ENCODE data around the gene ARF1.

Gene ARF1

DNA sequence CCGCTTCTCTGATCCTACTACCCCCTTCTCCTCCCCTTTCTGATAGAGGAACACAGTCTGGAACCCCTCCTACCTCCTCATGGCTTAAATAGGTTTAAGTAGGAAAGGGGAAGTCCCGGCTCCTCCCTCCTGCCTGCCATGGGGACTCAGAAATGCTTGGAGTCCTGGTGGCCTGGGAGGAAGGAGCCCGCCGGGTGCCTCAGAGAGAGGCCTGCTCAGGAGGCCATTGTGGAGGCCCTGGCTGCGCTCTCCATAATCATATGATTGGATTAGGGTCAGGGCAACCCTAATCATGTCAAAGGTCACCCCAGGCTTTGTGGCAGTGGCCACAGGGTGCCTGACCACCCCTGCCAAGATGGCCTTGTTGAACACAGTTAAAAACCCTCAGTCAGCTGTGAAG is 46.7 kb upstream of the ARF1 start:
- no peak for TF ChIP-seq ZXDB (tag by site-specific recombination; IDR thresholded peaks at IDR 0.05)
- TF ChIP-seq ZNF670 (tag by site-specific recombination; IDR thresholded peaks at IDR 0.05; ENCODE audit: low read depth) = no peak
- no peak for TF ChIP-seq ZBTB26 (tag by site-specific recombination; optimal IDR thresholded peaks at IDR 0.05)
- no peak for TF ChIP-seq ZBTB21 (tag by site-specific recombination; IDR thresholded peaks at IDR 0.05)
- TF ChIP-seq ZFP37 (tag by site-specific recombination; IDR thresholded peaks at IDR 0.05) = no peak
- TF ChIP-seq ZSCAN30 (tag by site-specific recombination; IDR thresholded peaks at IDR 0.05) = no peak
- TF ChIP-seq BCL11A (tag by site-specific recombination; IDR thresholded peaks at IDR 0.05; ENCODE audit: low read depth) = no peak
- Histone ChIP-seq H3K9me3 (ENCODE audit: control insufficient read depth, insufficient read depth, low read depth, low read length) (no peaks in the 10 kb centered on the region), H3K4me1 (ENCODE audit: control insufficient read depth, insufficient read depth, low read length) (no peaks in the 10 kb centered on the region), H3K4me3 (ENCODE audit: low read depth, low read length) (no peak overlapping the region), H3K27ac (ENCODE audit: extremely low read depth, low read depth, low read length) (no peak overlapping the region), H3K36me3 (ENCODE audit: control insufficient read depth in 2 of 2, insufficient read depth in 1 of 2, low read length in 2 of 2) (no peaks in the 10 kb centered on the region)
- CTCF ChIA-PET = interaction anchor here (1.3 kb wide), 1 partner anchor 37 kb away, joined by 4 read pairs; no protein-coding TSS in a partner anchor
- POLR2A ChIA-PET = no interaction called here

DNA sequence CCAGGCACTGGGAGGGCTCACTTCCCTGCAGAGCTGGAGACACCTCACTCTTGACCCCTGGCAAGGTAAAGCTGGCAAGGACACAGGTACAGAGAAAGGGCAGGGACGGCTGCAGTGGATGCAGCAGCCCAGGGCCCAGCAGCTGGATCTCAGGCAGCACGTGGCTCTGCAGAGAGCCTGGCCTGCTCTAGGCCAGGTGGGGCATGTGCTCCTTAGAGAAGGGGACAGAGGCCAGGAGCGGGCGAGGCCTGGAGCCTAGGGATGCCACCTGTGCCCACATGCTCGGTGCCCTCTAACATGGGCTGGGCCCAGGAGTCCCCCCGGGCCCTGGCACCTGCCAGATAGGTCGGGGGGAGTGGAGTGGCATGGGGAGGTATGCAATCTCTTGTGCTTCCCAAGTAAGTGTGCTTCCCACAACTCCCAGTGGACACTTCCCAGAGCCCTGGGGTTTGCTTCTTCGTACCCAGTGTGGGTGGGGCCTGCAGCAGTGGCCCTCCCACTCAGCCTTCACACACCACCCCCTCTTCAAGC is 45.7 kb upstream of the ARF1 start:
- Histone ChIP-seq H3K9me3 (ENCODE audit: control insufficient read depth, insufficient read depth, low read depth, low read length) (no peaks in the 10 kb centered on the region), H3K36me3 (ENCODE audit: control insufficient read depth in 2 of 2, insufficient read depth in 1 of 2, low read length in 2 of 2) (no peaks in the 10 kb centered on the region), H3K27ac (ENCODE audit: extremely low read depth, low read depth, low read length) (no peak overlapping the region), H3K4me3 (ENCODE audit: low read depth, low read length) (no peak overlapping the region), H3K4me1 (ENCODE audit: control insufficient read depth, insufficient read depth, low read length) (no peaks in the 10 kb centered on the region)
- no peak for TF ChIP-seq SP7 (tag by site-specific recombination; IDR thresholded peaks at IDR 0.05)
- TF ChIP-seq ZFHX2 (tag by site-specific recombination; conservative IDR thresholded peaks at IDR 0.05) = peak; percentile 24; the same call in 1 of the 2 replicates
- TF ChIP-seq EGR2 (tag by site-specific recombination; IDR thresholded peaks at IDR 0.05; ENCODE audit: low read depth) = peak; percentile 42
- TF ChIP-seq ZNF776 (tag by site-specific recombination; IDR thresholded peaks at IDR 0.05; ENCODE audit: borderline replicate concordance) = no peak
- TF ChIP-seq GLIS2 (tag by site-specific recombination; IDR thresholded peaks at IDR 0.05) = no peak
- TF ChIP-seq, protein P1, sequence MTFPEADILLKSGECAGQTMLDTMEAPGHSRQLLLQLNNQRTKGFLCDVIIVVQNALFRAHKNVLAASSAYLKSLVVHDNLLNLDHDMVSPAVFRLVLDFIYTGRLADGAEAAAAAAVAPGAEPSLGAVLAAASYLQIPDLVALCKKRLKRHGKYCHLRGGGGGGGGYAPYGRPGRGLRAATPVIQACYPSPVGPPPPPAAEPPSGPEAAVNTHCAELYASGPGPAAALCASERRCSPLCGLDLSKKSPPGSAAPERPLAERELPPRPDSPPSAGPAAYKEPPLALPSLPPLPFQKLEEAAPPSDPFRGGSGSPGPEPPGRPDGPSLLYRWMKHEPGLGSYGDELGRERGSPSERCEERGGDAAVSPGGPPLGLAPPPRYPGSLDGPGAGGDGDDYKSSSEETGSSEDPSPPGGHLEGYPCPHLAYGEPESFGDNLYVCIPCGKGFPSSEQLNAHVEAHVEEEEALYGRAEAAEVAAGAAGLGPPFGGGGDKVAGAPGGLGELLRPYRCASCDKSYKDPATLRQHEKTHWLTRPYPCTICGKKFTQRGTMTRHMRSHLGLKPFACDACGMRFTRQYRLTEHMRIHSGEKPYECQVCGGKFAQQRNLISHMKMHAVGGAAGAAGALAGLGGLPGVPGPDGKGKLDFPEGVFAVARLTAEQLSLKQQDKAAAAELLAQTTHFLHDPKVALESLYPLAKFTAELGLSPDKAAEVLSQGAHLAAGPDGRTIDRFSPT (tag by site-specific recombination; IDR thresholded peaks at IDR 0.05) = 0 out of 2 replicates have a peak, but pooled peaks have one; percentile 23
- no peak for TF ChIP-seq ZNF585B (tag by site-specific recombination; IDR thresholded peaks at IDR 0.05)
- TF ChIP-seq ZNF23 (tag by site-specific recombination; IDR thresholded peaks at IDR 0.05; ENCODE audit: borderline replicate concordance) = no peak
- no peak for TF ChIP-seq TCF7L2 (IDR thresholded peaks at IDR 0.05; ENCODE audit: borderline replicate concordance, low read depth, low read length)
- no peak for TF ChIP-seq HOXA7 (CRISPR knock-in tag; IDR thresholded peaks at IDR 0.05; ENCODE audit: borderline replicate concordance)
- no peak for TF ChIP-seq TRIM28 (IDR thresholded peaks at IDR 0.05; ENCODE audit: borderline replicate concordance, low read length)
- no peak for TF ChIP-seq ZFP41 (tag by site-specific recombination; IDR thresholded peaks at IDR 0.05; ENCODE audit: borderline replicate concordance)
- TF ChIP-seq OVOL3 (tag by site-specific recombination; IDR thresholded peaks at IDR 0.05) = no peak
- TF ChIP-seq ZNF133 (tag by site-specific recombination; IDR thresholded peaks at IDR 0.05) = no peak
- no peak for TF ChIP-seq KLF7 (tag by site-specific recombination; IDR thresholded peaks at IDR 0.05; ENCODE audit: borderline replicate concordance)
- no peak for TF ChIP-seq ZNF791 (tag by site-specific recombination; IDR thresholded peaks at IDR 0.05)
- no peak for TF ChIP-seq ZBTB26 (tag by site-specific recombination; optimal IDR thresholded peaks at IDR 0.05)
- ChIA-PET CTCF (interaction anchor here (1.3 kb wide), 1 partner anchor 38 kb away, joined by 4 read pairs; no protein-coding TSS in a partner anchor), POLR2A (no interaction called here)

Measured in HEK293 (cell line).